Stimulated activated naive CD4-positive, alpha-beta T cell (primary cell): Measurements from ENCODE around the gene CHDH.

Source experiments
- DNase-seq, 6 experiments: peaks; one replicate each; lab custom pipeline; 2025; lab: John Stamatoyannopoulos, UW

CHDH gene

GRCh38 chr3:53789459-53789858 is 56.8 kb downstream of the CHDH start:
- no peak for DNase-seq

- no peak for DNase-seq
Observed at GRCh38 chr3:53788038-53788437, 58.2 kb downstream of the CHDH start.

- no peak for DNase-seq
Observed at GRCh38 chr3:53787016-53787415, 59.2 kb downstream of the CHDH start.

- no peak for DNase-seq
Observed at GRCh38 chr3:53780806-53781205, 65.4 kb downstream of the CHDH start.

- no peak for DNase-seq
Observed at GRCh38 chr3:53780171-53780570, 66.0 kb downstream of the CHDH start.

- no peak for DNase-seq
Observed at GRCh38 chr3:53778153-53778552, 68.1 kb downstream of the CHDH start.

- no peak for DNase-seq
Observed at GRCh38 chr3:53777468-53777867, 68.8 kb downstream of the CHDH start.

GRCh38 chr3:53776494-53777101 is 69.6 kb downstream of the CHDH start:
- DNase-seq, result no peak

- DNase-seq, result no peak
Observed at GRCh38 chr3:53775834-53776251, 70.4 kb downstream of the CHDH start.

- no peak for DNase-seq
Observed at GRCh38 chr3:53775018-53775417, 71.2 kb downstream of the CHDH start.

GRCh38 chr3:53774414-53774813 is 71.8 kb downstream of the CHDH start:
- DNase-seq, result no peak

GRCh38 chr3:53773611-53774368 is 72.4 kb downstream of the CHDH start:
- no peak for DNase-seq

GRCh38 chr3:53773021-53773436 is 73.2 kb downstream of the CHDH start:
- DNase-seq, result no peak

GRCh38 chr3:53772562-53772961 is 73.7 kb downstream of the CHDH start:
- DNase-seq, result no peak

- DNase-seq, result no peak
Observed at GRCh38 chr3:53768478-53769459, 77.5 kb downstream of the CHDH start.

- no peak for DNase-seq
Observed at GRCh38 chr3:53766706-53767105, 79.5 kb downstream of the CHDH start.

GRCh38 chr3:53765753-53766152 is 80.5 kb downstream of the CHDH start:
- DNase-seq, result no peak

- no peak for DNase-seq
Observed at GRCh38 chr3:53764026-53764775, 82.0 kb downstream of the CHDH start.

GRCh38 chr3:53763353-53763752 is 82.9 kb downstream of the CHDH start:
- no peak for DNase-seq
